Smooth muscle cell (in vitro differentiated cells): ENCODE data around the gene COL4A2. TPM values are rescaled to one million over a fixed set of nuclear protein-coding genes. Genes with fewer than 3 reads are reported as not detected.

Experiments used
- DNase-seq: peaks from one replicate; lab custom pipeline; 2025; ENCODE audit not compliant: unreplicated experiment; lab: John Stamatoyannopoulos, UW
- H2AFZ ChIP-seq: fragments of 200-600 bp; sonication (generic); 2 replicates; pipeline ENCODE4 v1.6.0; 2016; ENCODE audit warnings: antibody characterized with exemption, low read depth, mild to moderate bottlenecking
- H3F3A ChIP-seq: fragments of 200-600 bp; sonication (generic); 2 replicates; pipeline ENCODE4 v1.6.0; 2017; ENCODE audit warnings: antibody characterized with exemption, low read depth
- H3K27ac ChIP-seq: fragments of 200-600 bp; sonication (generic); 2 replicates; pipeline ENCODE4 v1.5.1; 2016; ENCODE audit warnings: low read depth, mild to moderate bottlenecking
- H3K27me3 ChIP-seq: fragments of 200-600 bp; sonication (generic); 2 replicates; pipeline ENCODE4 v1.6.1; 2016; ENCODE audit warnings: low read depth, mild to moderate bottlenecking
- H3K36me3 ChIP-seq: fragments of 200-600 bp; sonication (generic); 2 replicates; pipeline ENCODE4 v1.5.1; 2016; ENCODE audit warnings: low read depth
- H3K4me1 ChIP-seq: fragments of 200-600 bp; sonication (generic); 2 replicates; pipeline ENCODE4 v1.5.1; 2016; ENCODE audit warnings: low read depth
- H3K4me2 ChIP-seq: fragments of 200-600 bp; sonication (generic); 2 replicates; pipeline ENCODE4 v1.6.0; 2016; ENCODE audit warnings: mild to moderate bottlenecking
- H3K4me3 ChIP-seq: fragments of 200-600 bp; sonication (generic); 2 replicates; pipeline ENCODE4 v1.5.1; 2016; ENCODE audit warnings: mild to moderate bottlenecking
- H3K79me2 ChIP-seq: fragments of 200-600 bp; sonication (generic); 2 replicates; pipeline ENCODE4 v1.6.0; 2016; ENCODE audit warnings: low read depth, mild to moderate bottlenecking
- H3K9ac ChIP-seq: fragments of 200-600 bp; sonication (generic); 2 replicates; pipeline ENCODE4 v1.6.0; 2016; ENCODE audit warnings: low read depth
- H3K9me3 ChIP-seq: fragments of 200-600 bp; sonication (generic); replicated peaks from 2 replicates; pipeline ENCODE4 v1.5.1; 2016; ENCODE audit warnings: low read depth
- H4K20me1 ChIP-seq: fragments of 200-600 bp; sonication (generic); 2 replicates; pipeline ENCODE4 v1.6.0; 2016; ENCODE audit warnings: low read depth
- whole genome bisulfite sequencing: methylation state at CpG from one replicate; pipeline ENCODE4 v1.1.7; 2016; ENCODE audit warnings: low lambda C conversion rate; 5-methylcytosine and 5-hydroxymethylcytosine counted together
- polyA plus RNA-seq: library from polyadenylated mRNA; unstranded; fragments of >200 nt; fragmentation: Nextera tagmentation; extraction: Ambion mirVana; gene quantifications from 2 replicates; pipeline ENCODE4 v1.2.1, GENCODE V29; 2016
- total RNA-seq: library from RNA; depleted of rRNA; stranded (reverse); fragments of >200 nt; gene quantifications from 2 replicates; pipeline ENCODE4 v1.2.3, GENCODE V29; 2014
- TF ChIP-seq, protein P1 (sequence below): fragments of 200-600 bp; sonication (generic); IDR thresholded peaks from 2 replicates; pipeline ENCODE4 v1.5.1; 2017; ENCODE audit warnings: borderline replicate concordance, mild to moderate bottlenecking, antibody characterized with exemption; ENCODE audit not compliant: insufficient read depth, poor library complexity, severe bottlenecking

COL4A2 gene
- total and polyA plus RNA-seq, 2 experiments from 2014 or later: 1,456 to 2,786 TPM

DNA sequence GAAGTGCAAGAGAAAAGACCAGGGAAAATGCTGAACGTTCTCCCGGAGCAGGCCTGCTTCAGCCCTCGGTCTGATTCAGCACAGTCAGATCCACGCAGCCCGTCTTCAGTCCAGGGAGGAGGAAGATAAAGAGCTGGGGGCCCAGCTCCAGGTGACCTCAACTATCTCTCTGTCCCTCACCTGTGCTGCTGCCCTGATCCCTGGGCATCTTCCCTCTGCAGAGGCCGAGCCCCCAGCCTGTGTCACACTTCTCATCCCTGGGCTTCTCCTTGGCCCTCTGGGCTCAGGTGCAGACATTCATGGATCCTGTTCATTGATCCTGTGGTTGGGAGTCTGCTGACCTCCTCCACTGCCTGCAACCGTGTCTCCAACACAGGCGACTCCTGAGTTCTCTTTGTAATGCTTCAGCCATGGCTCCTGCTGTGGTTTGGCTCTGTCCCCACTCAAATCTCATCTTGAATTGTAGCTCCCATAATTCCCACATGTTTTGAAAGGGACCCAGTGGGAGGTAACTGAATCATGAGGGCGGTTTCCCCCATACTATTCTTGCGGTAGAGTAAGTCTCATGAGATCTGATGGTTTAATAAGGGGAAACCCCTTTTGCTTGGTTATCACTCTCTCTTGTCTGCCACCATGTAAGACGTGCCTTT is 27.9 kb downstream of the COL4A2 start:
- Histone ChIP-seq H3K79me2 (peaks cover 99% of the 10 kb centered on the region), H3K9ac (no peak overlapping the region), H3K4me1 (peaks cover 59% of the 10 kb centered on the region), H4K20me1 (peaks cover 98% of the 10 kb centered on the region), H3K27ac (peak overlapping the region; percentile 96), H2AFZ (no peak overlapping the region), H3K36me3 (peaks cover 5% of the 10 kb centered on the region), H3K4me2 (no peak overlapping the region), H3F3A (peaks cover 87% of the 10 kb centered on the region), H3K27me3 (no peaks in the 10 kb centered on the region), H3K9me3 (no peaks in the 10 kb centered on the region), H3K4me3 (no peak overlapping the region)
- TF ChIP-seq, protein P1, sequence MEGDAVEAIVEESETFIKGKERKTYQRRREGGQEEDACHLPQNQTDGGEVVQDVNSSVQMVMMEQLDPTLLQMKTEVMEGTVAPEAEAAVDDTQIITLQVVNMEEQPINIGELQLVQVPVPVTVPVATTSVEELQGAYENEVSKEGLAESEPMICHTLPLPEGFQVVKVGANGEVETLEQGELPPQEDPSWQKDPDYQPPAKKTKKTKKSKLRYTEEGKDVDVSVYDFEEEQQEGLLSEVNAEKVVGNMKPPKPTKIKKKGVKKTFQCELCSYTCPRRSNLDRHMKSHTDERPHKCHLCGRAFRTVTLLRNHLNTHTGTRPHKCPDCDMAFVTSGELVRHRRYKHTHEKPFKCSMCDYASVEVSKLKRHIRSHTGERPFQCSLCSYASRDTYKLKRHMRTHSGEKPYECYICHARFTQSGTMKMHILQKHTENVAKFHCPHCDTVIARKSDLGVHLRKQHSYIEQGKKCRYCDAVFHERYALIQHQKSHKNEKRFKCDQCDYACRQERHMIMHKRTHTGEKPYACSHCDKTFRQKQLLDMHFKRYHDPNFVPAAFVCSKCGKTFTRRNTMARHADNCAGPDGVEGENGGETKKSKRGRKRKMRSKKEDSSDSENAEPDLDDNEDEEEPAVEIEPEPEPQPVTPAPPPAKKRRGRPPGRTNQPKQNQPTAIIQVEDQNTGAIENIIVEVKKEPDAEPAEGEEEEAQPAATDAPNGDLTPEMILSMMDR: no peak
- DNase-seq: no peak
- 72% methylated on average over 11 of the region's 11 CpGs for WGBS

DNA sequence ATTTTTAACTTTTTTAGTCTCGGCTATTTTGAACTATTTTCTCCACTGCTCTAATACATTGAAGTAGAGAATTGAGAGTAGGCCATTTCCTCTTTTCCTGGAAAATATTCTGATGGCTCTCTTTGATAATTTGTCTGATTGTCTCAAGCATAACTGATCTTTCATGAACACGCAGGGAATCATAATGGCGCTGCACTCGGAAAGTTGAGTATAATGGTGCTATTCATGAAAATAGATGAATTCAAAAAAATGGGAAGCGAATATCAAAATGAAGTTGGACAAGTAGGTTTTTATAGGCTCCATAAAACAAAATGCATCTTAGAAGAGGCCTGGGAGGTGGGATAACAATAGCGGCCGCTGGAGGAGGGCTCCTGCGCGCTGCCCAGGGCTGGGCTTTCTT is 29.0 kb downstream of the COL4A2 start:
- Histone ChIP-seq H2AFZ (no peak overlapping the region), H3K4me2 (peak overlapping the region; percentile 41), H3K9ac (no peak overlapping the region), H3K27me3 (no peaks in the 10 kb centered on the region), H3K27ac (peak overlapping the region; percentile 96), H3K36me3 (peaks cover 5% of the 10 kb centered on the region), H3K9me3 (no peaks in the 10 kb centered on the region), H3K4me1 (peaks cover 55% of the 10 kb centered on the region), H3F3A (peaks cover 83% of the 10 kb centered on the region), H3K4me3 (no peak overlapping the region), H3K79me2 (peaks cover 96% of the 10 kb centered on the region), H4K20me1 (peaks cover 97% of the 10 kb centered on the region)
- TF ChIP-seq, protein P1: no peak
- 97% methylated on average over 9 of the region's 9 CpGs for WGBS
- DNase-seq: no peak

DNA sequence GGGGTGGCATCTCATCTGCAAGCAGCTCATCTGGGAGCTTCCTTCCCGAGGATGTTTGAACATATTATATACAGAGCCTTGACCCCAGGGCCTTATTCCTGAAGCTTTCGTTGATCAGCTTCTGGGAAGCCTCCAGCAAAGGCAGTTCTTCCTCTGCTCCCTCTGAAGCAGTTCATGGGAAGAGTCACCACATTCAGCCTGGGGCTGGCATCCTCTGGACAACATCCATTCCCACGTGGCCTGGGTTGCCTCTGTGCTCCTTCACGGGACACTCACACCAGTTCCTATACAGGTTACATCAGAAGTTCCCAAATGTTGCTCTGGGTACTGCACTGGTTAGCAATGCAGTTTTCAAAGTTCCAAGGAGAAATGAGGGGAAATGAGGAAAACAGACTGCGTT is 29.6 kb downstream of the COL4A2 start:
- Histone ChIP-seq H3K9me3 (no peaks in the 10 kb centered on the region), H3K36me3 (peaks cover 5% of the 10 kb centered on the region), H3K27ac (peak overlapping the region; percentile 96), H3K4me1 (peaks cover 53% of the 10 kb centered on the region), H3K27me3 (no peaks in the 10 kb centered on the region), H4K20me1 (peaks cover 96% of the 10 kb centered on the region), H3K4me3 (no peak overlapping the region), H3K9ac (no peak overlapping the region), H3K4me2 (peak overlapping the region; percentile 41), H3K79me2 (peaks cover 95% of the 10 kb centered on the region), H2AFZ (no peak overlapping the region), H3F3A (peaks cover 85% of the 10 kb centered on the region)
- DNase-seq: no peak
- 49% methylated on average over 5 of the region's 5 CpGs for WGBS
- TF ChIP-seq, protein P1: no peak

DNA sequence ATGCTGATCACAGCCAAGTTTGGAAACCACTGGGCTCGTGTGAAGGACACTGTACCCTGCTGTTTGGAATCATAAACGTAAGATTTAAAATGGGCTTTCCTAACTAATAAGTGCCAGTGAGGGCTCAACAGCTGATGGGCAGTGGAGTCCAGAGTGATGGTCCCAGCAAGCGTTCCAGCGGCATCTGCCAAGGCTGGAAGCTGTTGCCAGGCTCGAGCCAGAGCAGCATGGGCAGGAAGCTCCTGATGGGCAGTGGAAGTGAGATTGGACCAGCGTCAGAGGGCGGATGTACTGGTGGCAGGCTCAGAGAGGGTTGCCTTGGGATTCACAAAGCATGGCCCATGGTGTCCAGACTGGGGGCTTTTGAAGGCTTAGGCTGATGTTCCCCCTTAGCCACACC is 30.2 kb downstream of the COL4A2 start:
- no peaks in the 10 kb centered on the region for H3K9me3 ChIP-seq
- H3K27me3 ChIP-seq: no peaks in the 10 kb centered on the region
- no peak overlapping the region for H3K4me3 ChIP-seq
- peaks cover 54% of the 10 kb centered on the region for H3K4me1 ChIP-seq
- peaks cover 96% of the 10 kb centered on the region for H4K20me1 ChIP-seq
- peaks cover 95% of the 10 kb centered on the region for H3K79me2 ChIP-seq
- H3K9ac ChIP-seq: no peak overlapping the region
- H3K27ac ChIP-seq: peak overlapping the region; percentile 96
- H3K4me2 ChIP-seq: peak overlapping the region; percentile 72
- TF ChIP-seq, protein P1: no peak
- WGBS: 83% methylated on average over 7 of the region's 7 CpGs
- no peak for DNase-seq
- peaks cover 85% of the 10 kb centered on the region for H3F3A ChIP-seq
- peaks cover 5% of the 10 kb centered on the region for H3K36me3 ChIP-seq
- H2AFZ ChIP-seq: no peak overlapping the region
